ENCODE measurements around the gene LRMDA.

Gene LRMDA

DNA sequence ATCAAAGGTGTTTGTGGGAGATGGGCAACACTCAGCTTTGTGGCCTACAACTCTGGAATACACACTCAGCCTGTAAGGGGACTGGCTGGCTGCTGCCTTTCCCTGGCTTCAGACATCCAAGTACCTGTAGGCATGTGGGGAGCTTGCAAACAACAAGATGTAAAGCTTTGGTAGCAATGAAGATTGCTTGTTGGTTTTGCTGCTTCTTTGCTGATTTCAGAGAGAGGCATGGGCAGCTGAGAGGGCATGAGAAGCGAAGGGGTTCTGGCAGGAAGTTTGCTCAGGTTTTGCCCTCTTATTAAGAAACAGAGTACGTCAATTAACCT lies 434.8 kb downstream of the LRMDA start:
- H3K27ac ChIP-seq (ENCODE audit: low read depth, low read length), result no peak overlapping the region
- H3K79me2 ChIP-seq (ENCODE audit: insufficient read depth, low read length), result no peaks in the 10 kb centered on the region
- no peaks in the 10 kb centered on the region for H3K9me3 ChIP-seq (ENCODE audit: insufficient read depth, low read length)
- H3F3A ChIP-seq (ENCODE audit: insufficient read depth), result no peaks in the 10 kb centered on the region
- H3K4me2 ChIP-seq (ENCODE audit: low read depth, low read length, poor library complexity, severe bottlenecking), result no peak overlapping the region
- H3K9me2 ChIP-seq (replicated peaks; ENCODE audit: insufficient read depth, low read length), result no peaks in the 10 kb centered on the region
- no peak overlapping the region for H2AFZ ChIP-seq (ENCODE audit: low read depth, low read length, severe bottlenecking)
- no peak overlapping the region for H3K4me3 ChIP-seq (ENCODE audit: insufficient read depth, low read length, poor library complexity, severe bottlenecking)
- H3K9ac ChIP-seq (ENCODE audit: low read length), result no peak overlapping the region
- H3K27me3 ChIP-seq (ENCODE audit: low read length), result no peaks in the 10 kb centered on the region
- no peaks in the 10 kb centered on the region for H3K36me3 ChIP-seq (ENCODE audit: low read length)
- no peaks in the 10 kb centered on the region for H4K20me1 ChIP-seq (ENCODE audit: low read depth, low read length)
- TF ChIP-seq, protein P1, sequence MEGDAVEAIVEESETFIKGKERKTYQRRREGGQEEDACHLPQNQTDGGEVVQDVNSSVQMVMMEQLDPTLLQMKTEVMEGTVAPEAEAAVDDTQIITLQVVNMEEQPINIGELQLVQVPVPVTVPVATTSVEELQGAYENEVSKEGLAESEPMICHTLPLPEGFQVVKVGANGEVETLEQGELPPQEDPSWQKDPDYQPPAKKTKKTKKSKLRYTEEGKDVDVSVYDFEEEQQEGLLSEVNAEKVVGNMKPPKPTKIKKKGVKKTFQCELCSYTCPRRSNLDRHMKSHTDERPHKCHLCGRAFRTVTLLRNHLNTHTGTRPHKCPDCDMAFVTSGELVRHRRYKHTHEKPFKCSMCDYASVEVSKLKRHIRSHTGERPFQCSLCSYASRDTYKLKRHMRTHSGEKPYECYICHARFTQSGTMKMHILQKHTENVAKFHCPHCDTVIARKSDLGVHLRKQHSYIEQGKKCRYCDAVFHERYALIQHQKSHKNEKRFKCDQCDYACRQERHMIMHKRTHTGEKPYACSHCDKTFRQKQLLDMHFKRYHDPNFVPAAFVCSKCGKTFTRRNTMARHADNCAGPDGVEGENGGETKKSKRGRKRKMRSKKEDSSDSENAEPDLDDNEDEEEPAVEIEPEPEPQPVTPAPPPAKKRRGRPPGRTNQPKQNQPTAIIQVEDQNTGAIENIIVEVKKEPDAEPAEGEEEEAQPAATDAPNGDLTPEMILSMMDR (IDR thresholded peaks at IDR 0.05; ENCODE audit: insufficient read depth, low read length, poor library complexity, severe bottlenecking), result no peak
- TF ChIP-seq EZH2phosphoT487 (conservative IDR thresholded peaks at IDR 0.05; ENCODE audit: low read length), result no peak

DNA sequence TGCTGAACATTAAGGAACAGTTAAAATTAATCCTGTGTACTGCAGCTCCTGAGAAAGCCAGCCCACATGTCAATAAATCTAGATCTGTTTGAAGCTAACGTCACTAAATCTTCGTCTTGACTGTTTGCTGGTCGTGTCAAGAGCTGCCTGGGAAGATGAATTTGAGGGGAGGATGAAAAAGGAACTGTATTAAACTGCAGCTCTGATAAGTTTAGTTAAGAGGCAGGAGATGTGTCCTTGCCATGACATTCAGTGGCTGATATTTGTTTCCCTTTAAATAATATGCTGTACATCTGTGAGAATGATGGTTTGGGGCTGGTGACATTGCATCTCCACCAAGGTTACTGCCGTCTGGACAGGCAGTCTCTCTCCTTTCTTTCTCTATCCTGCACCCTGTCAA lies 435.3 kb downstream of the LRMDA start:
- Histone ChIP-seq H3K4me2 (ENCODE audit: low read depth, low read length, poor library complexity, severe bottlenecking) (no peak overlapping the region), H3K79me2 (ENCODE audit: insufficient read depth, low read length) (no peaks in the 10 kb centered on the region), H3K36me3 (ENCODE audit: low read length) (no peaks in the 10 kb centered on the region), H3K9me3 (ENCODE audit: insufficient read depth, low read length) (no peaks in the 10 kb centered on the region), H2AFZ (ENCODE audit: low read depth, low read length, severe bottlenecking) (no peak overlapping the region), H3K4me3 (ENCODE audit: insufficient read depth, low read length, poor library complexity, severe bottlenecking) (no peak overlapping the region), H3K9ac (ENCODE audit: low read length) (no peak overlapping the region), H3K27ac (ENCODE audit: low read depth, low read length) (no peak overlapping the region), H3K9me2 (replicated peaks; ENCODE audit: insufficient read depth, low read length) (no peaks in the 10 kb centered on the region), H4K20me1 (ENCODE audit: low read depth, low read length) (no peaks in the 10 kb centered on the region), H3K27me3 (ENCODE audit: low read length) (no peaks in the 10 kb centered on the region), H3F3A (ENCODE audit: insufficient read depth) (no peaks in the 10 kb centered on the region)
- no peak for TF ChIP-seq EZH2phosphoT487 (conservative IDR thresholded peaks at IDR 0.05; ENCODE audit: low read length)
- TF ChIP-seq, protein P1 (IDR thresholded peaks at IDR 0.05; ENCODE audit: insufficient read depth, low read length, poor library complexity, severe bottlenecking), result no peak

DNA sequence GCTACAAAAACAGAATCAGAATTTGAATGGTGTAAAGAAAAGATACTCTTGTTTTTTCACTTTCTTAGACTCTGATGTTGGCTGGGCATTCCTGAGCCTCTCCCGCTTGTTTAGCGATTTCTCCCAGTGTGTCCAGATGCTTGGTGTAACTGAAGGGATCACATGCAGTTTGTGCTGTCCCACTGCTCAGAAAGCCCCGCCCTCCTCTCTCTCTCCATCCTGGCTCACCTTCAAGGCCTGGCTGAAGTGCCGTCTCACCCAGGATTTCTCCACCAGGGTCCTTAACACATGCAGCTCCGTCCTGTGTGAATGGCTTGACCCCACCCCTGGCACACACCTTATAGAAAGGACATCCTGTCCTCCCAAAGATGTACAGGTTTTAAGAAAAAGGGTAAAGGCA lies 437.1 kb downstream of the LRMDA start:
- no peak overlapping the region for H3K4me3 ChIP-seq (ENCODE audit: insufficient read depth, low read length, poor library complexity, severe bottlenecking)
- H3K9me2 ChIP-seq (replicated peaks; ENCODE audit: insufficient read depth, low read length), result no peaks in the 10 kb centered on the region
- H3F3A ChIP-seq (ENCODE audit: insufficient read depth), result no peaks in the 10 kb centered on the region
- no peak overlapping the region for H3K4me2 ChIP-seq (ENCODE audit: low read depth, low read length, poor library complexity, severe bottlenecking)
- H3K27ac ChIP-seq (ENCODE audit: low read depth, low read length), result no peak overlapping the region
- no peaks in the 10 kb centered on the region for H3K36me3 ChIP-seq (ENCODE audit: low read length)
- TF ChIP-seq EZH2phosphoT487 (conservative IDR thresholded peaks at IDR 0.05; ENCODE audit: low read length), result no peak
- TF ChIP-seq, protein P1 (IDR thresholded peaks at IDR 0.05; ENCODE audit: insufficient read depth, low read length, poor library complexity, severe bottlenecking), result no peak
- H4K20me1 ChIP-seq (ENCODE audit: low read depth, low read length), result no peaks in the 10 kb centered on the region
- H3K9me3 ChIP-seq (ENCODE audit: insufficient read depth, low read length), result no peaks in the 10 kb centered on the region
- H3K9ac ChIP-seq (ENCODE audit: low read length), result no peak overlapping the region
- H3K79me2 ChIP-seq (ENCODE audit: insufficient read depth, low read length), result no peaks in the 10 kb centered on the region
- no peaks in the 10 kb centered on the region for H3K27me3 ChIP-seq (ENCODE audit: low read length)
- H2AFZ ChIP-seq (ENCODE audit: low read depth, low read length, severe bottlenecking), result no peak overlapping the region

Data from SU-DHL-6 (cell line).